HG03139 (cell line): Measurements from ENCODE around the gene IRAK4.
A peak's percentile ranks its signal among the peaks of the same experiment; 100 is the strongest.

Source experiments
- ATAC-seq: cut with Tn5 transposase; IDR thresholded peaks from one replicate; pipeline ENCODE4 v1.9.1; 2021; ENCODE audit not compliant: unreplicated experiment

IRAK4 gene

GRCh38 chr12:43835656-43836474, 77.1 kb downstream of the IRAK4 start, which contains the start of gene TMEM117:
TMEM117 (plus strand) TSS chr12:43836081.
- ATAC-seq: peak; percentile 65

- no peak for ATAC-seq
Measured at GRCh38 chr12:43836475-43836989, 77.8 kb downstream of the IRAK4 start.
